Neutrophil (primary cell): ENCODE results near the gene TCF12.

Experiments used
- H3K27ac ChIP-seq: fragments of 200-600 bp; sonication (generic); 2 replicates; pipeline ENCODE4 v1.5.1; 2016; ENCODE audit warnings: mild to moderate bottlenecking, moderate library complexity
- H3K27me3 ChIP-seq: fragments of 200-600 bp; sonication (generic); 2 replicates; pipeline ENCODE4 v1.6.0; 2016; ENCODE audit warnings: mild to moderate bottlenecking
- H3K36me3 ChIP-seq: fragments of 200-600 bp; sonication (generic); 2 replicates; pipeline ENCODE4 v1.5.1; 2017
- H3K4me1 ChIP-seq, 2 experiments: fragments of 200-600 bp in 1 of 2; sonication (generic) in 1 of 2; 1 replicate in 1 of 2; 2 replicates in 1 of 2; pipeline versions ENCODE4 v1.5.1 to v1.6.1; 2013 to 2016; ENCODE audit warnings: low read depth in 1 of 2, low read length in 1 of 2, mild to moderate bottlenecking in 1 of 2, moderate library complexity in 1 of 2; ENCODE audit not compliant: control insufficient read depth in 1 of 2, insufficient read depth in 1 of 2
- H3K4me3 ChIP-seq, 2 experiments: fragments of 200-600 bp in 1 of 2; sonication (generic) in 1 of 2; 1 replicate in 1 of 2; 2 replicates in 1 of 2; pipeline ENCODE4 v1.5.1; 2013 to 2016; ENCODE audit warnings: low read depth in 1 of 2, low read length in 1 of 2, mild to moderate bottlenecking in 1 of 2, moderate library complexity in 1 of 2
- H3K9me3 ChIP-seq: fragments of 200-600 bp; sonication (generic); 2 replicates; pipeline ENCODE4 v1.5.1; 2016
- CTCF ChIP-seq: fragments of 200-600 bp; sonication (generic); IDR thresholded peaks from 2 replicates; pipeline ENCODE4 v1.5.1; 2016; ENCODE audit warnings: antibody characterized with exemption

Gene TCF12

DNA sequence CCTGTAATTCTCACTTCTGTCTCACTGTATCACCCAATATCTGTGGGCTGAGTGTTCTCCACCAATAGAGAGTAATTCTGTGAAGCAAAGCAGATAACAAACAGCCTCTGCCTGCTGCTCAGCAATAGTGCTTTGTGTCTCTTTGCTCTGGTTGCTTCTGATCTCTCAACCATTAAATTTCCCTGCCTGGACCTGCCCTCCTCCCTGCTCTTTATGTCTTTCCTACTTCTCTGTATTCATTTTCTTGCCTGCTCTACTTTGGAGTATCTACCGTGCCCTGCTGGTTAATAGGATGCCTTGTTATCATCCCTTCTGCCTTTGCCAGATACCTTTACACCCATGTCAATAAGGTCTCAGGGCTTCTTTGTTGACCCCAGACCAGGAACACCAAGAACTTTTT lies 355.0 kb downstream of the TCF12 start:
- Histone ChIP-seq H3K9me3 (no peaks in the 10 kb centered on the region), H3K36me3 (peaks cover 17% of the 10 kb centered on the region), H3K27ac (no peak overlapping the region), H3K4me3 (no peak overlapping the region), H3K27me3 (no peaks in the 10 kb centered on the region), H3K4me1 (no peaks in the 10 kb centered on the region)
- TF ChIP-seq CTCF = no peak

DNA sequence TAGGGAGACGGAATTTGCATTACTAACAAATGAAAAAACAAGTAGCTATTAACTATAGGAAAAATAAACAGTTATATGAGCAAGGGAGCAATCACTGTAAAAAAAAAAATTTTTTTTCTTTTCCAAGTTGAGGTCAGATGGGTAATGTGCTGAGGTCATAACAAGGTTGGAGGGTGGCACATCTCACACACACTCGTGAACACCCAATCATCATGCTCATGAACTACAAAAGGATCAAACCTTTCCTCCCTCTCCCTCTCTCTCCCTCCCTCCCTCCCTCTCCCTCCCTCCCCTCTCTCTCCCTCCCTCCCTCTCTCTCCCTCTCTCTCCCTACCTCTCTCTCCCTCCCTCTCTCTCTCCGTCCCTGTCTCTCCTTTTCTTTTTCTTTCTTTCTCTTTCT lies 360.0 kb downstream of the TCF12 start:
- no peak for TF ChIP-seq CTCF
- Histone ChIP-seq H3K9me3 (no peaks in the 10 kb centered on the region), H3K36me3 (peaks cover 18% of the 10 kb centered on the region), H3K27ac (no peak overlapping the region), H3K4me1 (peaks cover 0 to 7% of the 10 kb centered on the region in 2 experiments), H3K27me3 (no peaks in the 10 kb centered on the region), H3K4me3 (no peak overlapping the region)

DNA sequence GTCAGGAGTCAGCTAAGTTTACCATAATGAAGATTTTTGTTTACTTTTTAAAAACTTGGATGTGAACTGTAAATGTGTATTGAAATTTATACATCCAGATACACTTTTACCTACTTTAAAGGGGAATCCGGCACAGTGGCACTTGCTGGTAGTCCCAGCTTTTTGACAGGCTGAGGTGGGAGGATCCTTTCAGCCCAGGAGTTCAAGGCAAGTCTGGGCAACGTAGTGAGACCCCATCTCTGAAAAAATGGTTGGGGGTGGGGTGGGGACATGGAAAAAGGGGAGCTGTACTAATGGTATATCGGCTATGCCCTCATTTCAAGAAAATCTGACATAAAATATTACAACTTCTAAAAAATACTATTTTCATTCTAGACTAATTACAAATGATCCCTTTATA lies 362.0 kb downstream of the TCF12 start:
- Histone ChIP-seq H3K4me3 (no peak overlapping the region), H3K27me3 (no peaks in the 10 kb centered on the region), H3K27ac (no peak overlapping the region), H3K4me1 (peaks cover 11 to 21% of the 10 kb centered on the region in 2 experiments), H3K36me3 (peaks cover 8% of the 10 kb centered on the region), H3K9me3 (no peaks in the 10 kb centered on the region)
- TF ChIP-seq CTCF = no peak

DNA sequence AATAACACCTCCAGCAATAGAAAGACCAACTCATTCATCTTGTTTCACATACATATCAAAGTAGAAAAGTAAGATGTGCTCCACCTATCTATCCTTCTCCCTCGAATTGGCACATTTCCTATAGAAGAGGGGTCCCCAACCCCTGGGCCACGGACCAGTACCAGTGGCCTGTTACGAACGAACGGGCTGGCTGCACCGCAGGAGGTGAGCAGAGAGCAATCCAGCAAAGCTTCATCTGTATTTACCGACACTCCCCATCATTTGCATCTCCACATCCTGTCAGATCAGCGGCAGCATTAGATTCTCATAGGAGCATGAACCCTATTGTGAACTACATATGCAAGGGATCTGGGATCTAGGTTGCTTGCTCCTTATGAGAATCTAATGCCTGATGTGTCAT lies 362.9 kb downstream of the TCF12 start:
- Histone ChIP-seq H3K36me3 (peaks cover 16% of the 10 kb centered on the region), H3K27ac (no peak overlapping the region), H3K4me3 (no peak overlapping the region), H3K9me3 (no peaks in the 10 kb centered on the region), H3K27me3 (no peaks in the 10 kb centered on the region), H3K4me1 (peaks cover 11 to 21% of the 10 kb centered on the region in 2 experiments)
- TF ChIP-seq CTCF = no peak

- Histone ChIP-seq H3K36me3 (peaks cover 18% of the 10 kb centered on the region), H3K4me3 (no peak overlapping the region), H3K27me3 (no peaks in the 10 kb centered on the region), H3K27ac (no peak overlapping the region), H3K4me1 (peaks cover 11 to 21% of the 10 kb centered on the region in 2 experiments), H3K9me3 (no peaks in the 10 kb centered on the region)
- TF ChIP-seq CTCF = no peak
Measured at GRCh38 chr15:57282686-57283085, 364.2 kb downstream of the TCF12 start.
